B cell (primary cell): ENCODE measurements around the gene KRT33B. TPM values are rescaled to one million over a fixed set of nuclear protein-coding genes. Genes with fewer than 3 reads are reported as not detected.

ENCODE experiments used
- ATAC-seq: fragments of 200-7000 bp; cut with Tn5 transposase; one replicate; pipeline ENCODE4 v1.10.0; 2021; ENCODE audit warnings: low read depth, mild to moderate bottlenecking, moderate number of reproducible peaks, moderate library complexity
- CTCF ChIA-PET: fragments of 350-600 bp; sonication (Branson Sonifier 250); formaldehyde crosslinking; loops from one replicate; lab custom pipeline; 2021; ENCODE audit warnings: antibody characterized with exemption, inconsistent platforms; lab: Charles Lee
- POLR2A ChIA-PET: fragments of 350-600 bp; sonication (Branson Sonifier 250); formaldehyde crosslinking; loops from one replicate; lab custom pipeline; 2021; ENCODE audit warnings: antibody characterized with exemption; lab: Charles Lee
- DNase-seq: peaks from one replicate; pipeline ENCODE4 v3.0.0; 2013
- H2AFZ ChIP-seq: 2 replicates; pipeline ENCODE4 v1.6.1; 2012; ENCODE audit warnings: mild to moderate bottlenecking, low read depth, low read length; ENCODE audit not compliant: insufficient read depth, poor library complexity, severe bottlenecking
- H3K27ac ChIP-seq, 2 donors: 1 replicate in 1 of 2; 2 replicates in 1 of 2; pipeline ENCODE4 v1.5.1; 2012 to 2013; ENCODE audit warnings: low read length in 2 of 2, mild to moderate bottlenecking in 2 of 2, moderate library complexity in 1 of 2
- H3K27me3 ChIP-seq, 4 experiments: fragments of 200-600 bp in 1 of 4; sonication (generic) in 1 of 4; replicated peaks in 1 of 4; 1 replicate in 2 of 4; 2 replicates in 2 of 4; pipeline versions ENCODE4 v1.6.1 to v1.7.0; 2013 to 2016; ENCODE audit warnings: low read length in 3 of 4, mild to moderate bottlenecking in 2 of 4, mixed read lengths in 1 of 4, moderate library complexity in 1 of 4; ENCODE audit not compliant: insufficient read depth in 4 of 4, control insufficient read depth in 3 of 4; ENCODE audit errors: control extremely low read depth in 1 of 4
- H3K36me3 ChIP-seq, 2 experiments: replicated peaks in 1 of 2; 1 replicate in 1 of 2; 2 replicates in 1 of 2; pipeline versions ENCODE4 v1.6.1 to v1.7.1; 2013; ENCODE audit warnings: low read length in 1 of 2; ENCODE audit not compliant: insufficient read depth in 2 of 2, control insufficient read depth in 1 of 2; ENCODE audit errors: control extremely low read depth in 1 of 2, extremely low read depth in 1 of 2
- H3K4me1 ChIP-seq, 2 donors: fragments of 200-600 bp in 1 of 2; sonication (generic) in 1 of 2; 1 replicate in 1 of 2; 2 replicates in 1 of 2; pipeline versions ENCODE4 v1.5.1 to v1.6.1; 2013 to 2017; ENCODE audit warnings: low read length in 2 of 2; ENCODE audit not compliant: control insufficient read depth in 2 of 2, insufficient read depth in 2 of 2
- H3K4me2 ChIP-seq: replicated peaks from 2 replicates; pipeline ENCODE3; 2012; ENCODE audit warnings: mild to moderate bottlenecking, low read depth, low read length; ENCODE audit not compliant: poor library complexity, severe bottlenecking
- H3K4me3 ChIP-seq, 5 experiments: fragments of 200-600 bp in 1 of 5; sonication (generic) in 1 of 5; 1 replicate in 3 of 5; 2 replicates in 2 of 5; pipeline versions ENCODE4 v1.5.1 to v1.7.0; 2011 to 2016; ENCODE audit warnings: low read length in 4 of 5, mild to moderate bottlenecking in 4 of 5, low read depth in 2 of 5, control low read depth in 1 of 5, moderate library complexity in 1 of 5; ENCODE audit not compliant: insufficient read depth in 1 of 5; ENCODE audit errors: control extremely low read depth in 1 of 5, extremely low read depth in 1 of 5
- H3K79me2 ChIP-seq: fragments of 200-600 bp; sonication (generic); one replicate; pipeline ENCODE4 v1.6.0; 2016; ENCODE audit warnings: low read length; ENCODE audit not compliant: control insufficient read depth, insufficient read depth
- H3K9ac ChIP-seq: fragments of 200-600 bp; sonication (generic); 2 replicates; pipeline ENCODE4 v1.6.1; 2017; ENCODE audit warnings: mild to moderate bottlenecking, low read length, moderate library complexity
- H3K9me3 ChIP-seq, 3 donors: one replicate each; pipeline versions ENCODE4 v1.6.1 to v1.7.1; 2013; ENCODE audit warnings: low read length in 2 of 3; ENCODE audit not compliant: control insufficient read depth in 2 of 3, insufficient read depth in 1 of 3; ENCODE audit errors: control extremely low read depth in 1 of 3
- H4K20me1 ChIP-seq: 2 replicates; pipeline ENCODE4 v1.6.0; 2012; ENCODE audit warnings: mild to moderate bottlenecking, low read length; ENCODE audit not compliant: insufficient read depth, control insufficient read depth, poor library complexity, severe bottlenecking
- H3K27ac Mint-ChIP-seq: one replicate; pipeline ENCODE4 v1.8.0; 2021; ENCODE audit warnings: mixed read lengths
- H3K27me3 Mint-ChIP-seq: one replicate; pipeline ENCODE4 v1.8.0; 2021; ENCODE audit warnings: mixed read lengths
- H3K4me1 Mint-ChIP-seq: one replicate; pipeline ENCODE4 v1.8.0; 2021; ENCODE audit warnings: mixed read lengths
- H3K4me3 Mint-ChIP-seq: one replicate; pipeline ENCODE4 v1.8.0; 2021; ENCODE audit warnings: mixed read lengths
- H3K9me3 Mint-ChIP-seq: one replicate; pipeline ENCODE4 v1.8.0; 2022; ENCODE audit warnings: mixed read lengths; ENCODE audit not compliant: insufficient read depth
- CTCF ChIP-seq: fragments of 200-600 bp; IDR thresholded peaks from one replicate; pipeline ENCODE4 v1.8.0; 2022; ENCODE audit warnings: antibody characterized with exemption, mild to moderate bottlenecking
- EZH2 ChIP-seq: IDR thresholded peaks from 2 replicates; pipeline ENCODE4 v1.6.1; 2012; ENCODE audit warnings: borderline replicate concordance, low read depth, mild to moderate bottlenecking, moderate library complexity, low read length; ENCODE audit not compliant: insufficient read depth, poor library complexity, severe bottlenecking
- WGBS: methylation state at CpG from one replicate; pipeline ENCODE4 v1.1.5; 2013; ENCODE audit warnings: missing lambda C conversion rate; ENCODE audit not compliant: insufficient coverage; 5-methylcytosine and 5-hydroxymethylcytosine counted together
- intact Hi-C: fragments of 100-400 bp; cut with micrococcal nuclease; formaldehyde crosslinking; loops from one replicate; pipeline ENCODE4 v1.10.0; 2022
- polyA plus RNA-seq: library from polyadenylated mRNA; depleted of rRNA; stranded (reverse); fragments of >200 nt; gene quantifications from 2 replicates; pipeline ENCODE4 v1.2.3, GENCODE V29; 2012
- total RNA-seq, 2 donors: library from RNA; stranded (reverse); fragments of 120-200 nt in 1 of 2; gene quantifications; 1 replicate in 1 of 2; 2 replicates in 1 of 2; pipeline versions ENCODE4 v1.2.3 to v1.2.4, GENCODE V29; 2013 to 2022

The KRT33B gene
- total and polyA plus RNA-seq, 2 donors (not counting 1 experiment from before 2014, with no cell fraction given) = not detected

GRCh38 chr17:41415411-41415810 is 45.8 kb upstream of the KRT33B start:
- ChIA-PET CTCF (no interaction called here), POLR2A (no interaction called here)
- DNase-seq (no peak), ATAC-seq (no peak)
- no peak overlapping the region for H3K4me3 Mint-ChIP-seq
- H3K27me3 ChIP-seq = peaks cover 0 to 3% (median 0%) of the 10 kb centered on the region in 4 experiments
- TF ChIP-seq EZH2 = no peak
- no peak for TF ChIP-seq CTCF
- H3K27me3 Mint-ChIP-seq = no peaks in the 10 kb centered on the region
- H3K9me3 Mint-ChIP-seq = no peaks in the 10 kb centered on the region
- H2AFZ ChIP-seq = no peak overlapping the region
- no peak overlapping the region for H3K4me3 ChIP-seq
- no peak overlapping the region for H3K27ac ChIP-seq
- no peaks in the 10 kb centered on the region for H3K4me1 Mint-ChIP-seq
- no peaks in the 10 kb centered on the region for H3K4me1 ChIP-seq
- no peaks in the 10 kb centered on the region for H3K79me2 ChIP-seq
- no peaks in the 10 kb centered on the region for H3K36me3 ChIP-seq
- H3K9ac ChIP-seq = no peak overlapping the region
- no peaks in the 10 kb centered on the region for H3K9me3 ChIP-seq
- 100% methylated on average over 1 of the region's 4 CpGs for WGBS
- intact Hi-C loops = no loop called here
- H3K27ac Mint-ChIP-seq = no peak overlapping the region
- no peaks in the 10 kb centered on the region for H4K20me1 ChIP-seq
- no peak overlapping the region for H3K4me2 ChIP-seq

- Histone ChIP-seq H3K36me3 (no peaks in the 10 kb centered on the region), H3K4me2 (no peak overlapping the region), H2AFZ (no peak overlapping the region), H3K4me3 (no peak overlapping the region), H3K27me3 (no peaks in the 10 kb centered on the region), H3K79me2 (no peaks in the 10 kb centered on the region), H3K9ac (no peak overlapping the region), H4K20me1 (no peaks in the 10 kb centered on the region), H3K9me3 (no peaks in the 10 kb centered on the region), H3K27ac (no peak overlapping the region), H3K4me1 (no peaks in the 10 kb centered on the region)
- intact Hi-C loops = no loop called here
- no peaks in the 10 kb centered on the region for H3K9me3 Mint-ChIP-seq
- no peak overlapping the region for H3K4me3 Mint-ChIP-seq
- H3K27ac Mint-ChIP-seq = no peak overlapping the region
- TF ChIP-seq EZH2 = no peak
- no peak for TF ChIP-seq CTCF
- WGBS = no CpG with 5 or more reads among the region's 2 CpGs
- peaks cover 6% of the 10 kb centered on the region for H3K27me3 Mint-ChIP-seq
- POLR2A ChIA-PET = no interaction called here
- DNase-seq (no peak), ATAC-seq (no peak)
- H3K4me1 Mint-ChIP-seq = no peaks in the 10 kb centered on the region
- CTCF ChIA-PET = interaction anchor here (0.7 kb wide), 1 partner anchor 9 kb away, joined by 3 read pairs; no protein-coding TSS in a partner anchor
These were observed 44.4 kb upstream of the KRT33B start for GRCh38 chr17:41413982-41414381.
